ENCODE measurements around the gene ABHD2.

GRCh38 chr15:89206908-89207331, 118.7 kb downstream of the ABHD2 start:
- TF ChIP-seq ZNF274 (IDR thresholded peaks at IDR 0.05; ENCODE audit: low read depth, low read length) (no peak), YY1 (IDR thresholded peaks at IDR 0.05; ENCODE audit: insufficient read depth, insufficient read length) (no peak), SUZ12 (IDR thresholded peaks at IDR 0.05; ENCODE audit: extremely low read depth, insufficient read depth, insufficient read length) (no peak)

Data from NT2/D1 (cell line).